GM19468 (cell line): ENCODE data around the gene ACTR1B.
"Not testable (repeated sequence)": the region's sequence is repeated elsewhere in the genome, so short reads cannot be mapped to it uniquely, and the experiment has no call there.

ENCODE experiments used
- ATAC-seq: cut with Tn5 transposase; IDR thresholded peaks from one replicate; pipeline ENCODE4 v1.9.1; 2021; ENCODE audit warnings: mild to moderate bottlenecking, moderate library complexity, moderate number of reproducible peaks; ENCODE audit not compliant: unreplicated experiment; ENCODE audit errors: extremely low read depth

ACTR1B gene

DNA sequence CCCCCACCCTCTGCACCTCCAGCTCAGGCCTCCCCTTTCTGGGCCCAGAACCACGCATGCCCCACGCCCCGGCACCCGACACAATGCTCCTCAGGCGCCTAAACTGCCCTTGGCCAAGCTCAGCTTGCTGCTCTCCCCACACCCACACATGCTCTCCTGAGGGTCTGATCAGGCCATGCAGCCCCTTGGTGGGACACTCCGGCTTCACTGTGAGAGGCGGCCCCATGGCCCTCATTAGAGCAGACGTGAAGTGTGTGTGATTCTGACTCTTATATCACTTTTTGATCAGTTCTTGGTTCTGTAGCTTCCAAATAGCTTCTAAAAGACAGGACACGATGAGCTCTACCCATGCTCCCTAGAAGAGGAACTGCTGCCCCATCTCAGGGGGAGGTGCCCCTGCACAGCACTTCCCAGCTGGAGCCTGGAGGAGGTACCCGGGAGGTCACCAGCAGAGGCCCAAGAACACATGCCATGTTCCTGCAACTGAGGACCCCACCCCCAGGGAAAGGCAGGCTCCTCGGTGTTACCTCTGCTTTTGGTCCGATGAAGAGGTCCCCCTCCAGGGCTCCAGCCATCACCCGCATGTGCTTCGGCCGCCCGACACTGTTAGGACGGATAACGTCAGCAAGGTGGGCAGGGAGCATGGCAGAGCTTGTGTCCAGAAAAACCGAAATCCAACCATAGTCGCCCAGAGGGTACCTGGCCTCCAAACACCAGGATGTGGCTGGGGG lies 3.6 kb downstream of the ACTR1B start:
- no peak for ATAC-seq

DNA sequence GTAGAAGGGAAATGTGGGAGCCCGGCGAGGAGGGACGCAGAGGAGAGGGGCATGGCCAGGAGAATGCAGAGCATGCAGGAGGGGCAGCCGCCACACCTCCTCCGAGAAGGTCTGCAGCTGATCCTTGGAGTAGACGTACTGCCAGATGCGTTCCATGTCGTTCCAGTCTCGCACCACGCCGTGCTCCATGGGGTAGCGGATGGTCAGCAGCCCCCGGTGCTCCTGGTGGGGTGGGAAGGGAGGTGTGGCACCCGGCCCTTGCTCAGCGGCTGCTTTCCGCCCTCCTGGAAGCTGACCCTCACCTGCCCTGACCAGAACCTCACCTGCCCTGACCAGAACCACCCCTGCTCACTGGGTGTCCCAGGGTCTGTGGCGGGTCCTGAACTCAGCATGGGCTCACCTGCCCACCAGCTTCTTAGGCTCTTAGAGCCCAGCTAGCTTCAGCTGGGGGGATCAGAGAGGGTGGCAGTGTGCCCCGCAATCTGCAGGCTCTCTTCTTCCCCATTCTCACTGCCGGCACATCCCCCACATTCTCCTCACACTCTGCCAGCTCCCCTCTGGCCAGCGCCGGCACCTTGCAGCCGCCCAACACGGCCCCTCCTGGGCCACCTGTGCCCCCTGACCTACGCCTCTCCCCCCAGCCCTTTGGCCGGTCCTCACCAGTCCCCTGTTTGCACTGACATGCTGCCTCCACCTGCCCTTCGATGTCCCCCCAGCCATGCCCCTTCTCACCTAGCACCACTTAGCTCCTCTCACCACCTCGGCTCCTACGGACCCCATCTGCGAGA lies 4.4 kb downstream of the ACTR1B start:
- ATAC-seq = no peak

- no peak for ATAC-seq
Measured at GRCh38 chr2:97658691-97659157, 5.1 kb downstream of the ACTR1B start.

DNA sequence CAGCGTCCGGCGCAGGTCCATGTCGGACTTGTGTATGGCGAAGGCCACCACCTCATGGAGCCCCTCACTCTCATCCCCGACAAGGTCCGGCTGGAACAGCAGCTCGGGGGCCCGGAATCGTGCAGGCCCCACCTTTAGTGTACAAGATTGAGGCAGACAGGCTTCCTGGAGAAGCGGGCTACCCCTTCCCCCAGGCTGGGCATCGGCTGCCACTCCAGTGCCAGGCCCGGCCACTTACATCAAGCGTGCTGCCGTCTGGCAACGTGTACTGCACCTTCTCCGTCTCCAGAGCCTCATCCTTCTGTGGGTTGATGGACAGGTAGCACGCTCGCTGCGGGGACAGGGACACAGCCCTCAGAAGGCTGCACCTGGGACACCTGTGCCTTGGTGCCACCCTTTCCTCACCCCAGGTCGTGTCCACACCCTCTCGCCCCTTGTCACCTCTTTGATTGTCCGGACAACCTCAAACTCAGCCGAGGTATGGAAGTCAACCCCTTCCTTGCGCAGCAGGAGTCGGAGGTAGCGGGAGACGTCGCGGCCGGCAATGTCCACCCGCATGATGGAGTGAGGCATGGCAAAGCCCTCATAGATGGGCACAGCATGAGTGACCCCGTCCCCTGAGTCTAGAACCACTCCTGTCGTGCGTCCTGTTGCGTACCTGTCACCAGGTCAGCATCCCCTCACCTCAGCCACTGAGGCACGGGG lies 5.7 kb downstream of the ACTR1B start:
- ATAC-seq = no peak

DNA sequence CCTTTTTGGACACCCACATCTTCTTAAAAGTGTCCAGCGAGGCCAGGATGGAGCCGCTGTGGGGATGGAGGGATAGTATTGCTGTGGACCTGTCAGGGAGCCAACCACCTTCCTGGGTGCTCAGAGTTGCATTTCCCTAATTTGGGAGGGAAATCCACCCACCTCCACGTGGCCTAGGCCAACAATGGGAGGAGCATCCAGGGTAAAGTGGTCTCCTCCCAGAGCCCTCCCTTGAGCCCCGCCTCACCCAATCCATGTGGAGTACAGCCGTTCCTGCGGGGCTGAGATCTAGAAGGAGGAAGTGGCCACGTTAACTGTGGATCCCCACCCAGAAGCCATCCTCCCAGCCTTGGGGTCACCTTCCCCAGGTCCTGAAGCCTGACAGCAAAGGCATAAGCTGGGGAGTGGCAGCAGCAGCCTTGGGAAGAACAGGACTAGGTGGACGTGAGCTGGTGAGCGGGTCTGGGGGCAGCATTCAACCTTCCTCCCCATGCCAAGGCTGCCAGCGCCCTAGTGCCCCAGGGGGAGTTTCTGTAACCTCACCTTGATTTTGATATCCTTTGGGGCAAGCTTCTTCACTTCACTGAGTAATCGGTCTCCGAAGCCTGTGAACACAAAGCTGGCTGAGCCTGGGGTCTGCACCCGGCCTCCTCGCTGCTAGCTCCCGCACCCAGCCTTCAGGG lies 6.8 kb downstream of the ACTR1B start:
- no peak for ATAC-seq

- no peak for ATAC-seq
Measured at GRCh38 chr2:97656129-97656755, 7.6 kb downstream of the ACTR1B start.

DNA sequence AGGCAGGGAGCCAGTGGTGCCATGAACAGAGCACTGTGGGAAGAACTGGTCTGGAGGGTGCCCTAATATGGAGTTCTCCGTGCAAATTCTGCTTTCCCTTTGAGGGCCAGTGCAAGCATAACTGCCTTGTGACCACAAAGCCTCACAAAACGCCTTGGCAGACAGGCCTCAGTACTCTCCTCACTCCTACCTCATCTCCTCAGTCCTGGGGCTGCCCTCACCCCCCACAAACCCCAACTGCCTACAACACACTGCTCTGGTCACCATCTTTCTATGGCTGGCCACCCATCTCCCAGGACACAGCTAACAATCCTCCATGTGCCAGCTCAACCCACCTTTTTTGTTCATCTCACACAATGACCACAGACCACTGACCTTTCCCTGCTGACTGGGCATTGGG lies 9.1 kb downstream of the ACTR1B start:
- no peak for ATAC-seq

GRCh38 chr2:97654309-97654708 lies 9.5 kb downstream of the ACTR1B start:
- no peak for ATAC-seq

DNA sequence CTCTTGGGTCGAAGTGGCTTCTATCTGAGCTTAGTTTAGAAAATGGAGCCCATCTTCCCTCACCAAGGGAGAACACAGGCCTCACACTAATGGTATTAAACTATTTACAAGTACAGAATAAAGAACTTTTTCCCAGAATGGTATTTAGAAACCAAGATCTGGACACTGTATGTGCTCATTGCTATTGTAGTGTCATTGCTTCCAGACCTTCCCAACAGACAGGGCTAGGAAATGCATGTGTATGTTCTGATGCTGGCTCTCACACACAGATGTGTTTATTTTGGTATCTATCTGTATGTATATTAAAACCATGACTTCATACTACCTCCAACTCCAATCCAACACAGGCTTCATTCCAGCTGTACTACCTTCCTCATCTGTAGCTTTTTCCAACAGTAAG lies 10.0 kb downstream of the ACTR1B start:
- ATAC-seq = no peak

DNA sequence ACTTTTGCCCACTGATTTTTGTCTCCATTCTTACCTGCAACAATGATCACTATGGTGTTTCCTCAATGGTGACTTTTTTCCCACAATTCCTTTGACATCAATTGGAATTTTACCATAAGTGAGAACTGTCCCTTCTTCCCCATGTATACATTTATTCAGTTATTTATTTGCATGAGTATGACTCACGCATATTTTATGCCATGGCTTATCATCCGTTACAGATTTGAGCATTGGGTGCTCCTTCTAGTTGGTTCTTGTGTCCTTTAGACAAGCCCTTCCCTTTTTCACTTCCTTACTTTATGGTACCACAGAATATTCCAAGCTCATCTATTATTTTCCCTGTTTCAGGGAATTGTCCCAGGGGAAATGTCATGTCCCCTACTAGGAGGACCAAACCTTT lies 10.4 kb downstream of the ACTR1B start:
- ATAC-seq = no peak

- ATAC-seq = no peak
Measured at GRCh38 chr2:97651114-97651513, 12.7 kb downstream of the ACTR1B start.

GRCh38 chr2:97646977-97647376 lies 16.9 kb downstream of the ACTR1B start:
- no peak for ATAC-seq

DNA sequence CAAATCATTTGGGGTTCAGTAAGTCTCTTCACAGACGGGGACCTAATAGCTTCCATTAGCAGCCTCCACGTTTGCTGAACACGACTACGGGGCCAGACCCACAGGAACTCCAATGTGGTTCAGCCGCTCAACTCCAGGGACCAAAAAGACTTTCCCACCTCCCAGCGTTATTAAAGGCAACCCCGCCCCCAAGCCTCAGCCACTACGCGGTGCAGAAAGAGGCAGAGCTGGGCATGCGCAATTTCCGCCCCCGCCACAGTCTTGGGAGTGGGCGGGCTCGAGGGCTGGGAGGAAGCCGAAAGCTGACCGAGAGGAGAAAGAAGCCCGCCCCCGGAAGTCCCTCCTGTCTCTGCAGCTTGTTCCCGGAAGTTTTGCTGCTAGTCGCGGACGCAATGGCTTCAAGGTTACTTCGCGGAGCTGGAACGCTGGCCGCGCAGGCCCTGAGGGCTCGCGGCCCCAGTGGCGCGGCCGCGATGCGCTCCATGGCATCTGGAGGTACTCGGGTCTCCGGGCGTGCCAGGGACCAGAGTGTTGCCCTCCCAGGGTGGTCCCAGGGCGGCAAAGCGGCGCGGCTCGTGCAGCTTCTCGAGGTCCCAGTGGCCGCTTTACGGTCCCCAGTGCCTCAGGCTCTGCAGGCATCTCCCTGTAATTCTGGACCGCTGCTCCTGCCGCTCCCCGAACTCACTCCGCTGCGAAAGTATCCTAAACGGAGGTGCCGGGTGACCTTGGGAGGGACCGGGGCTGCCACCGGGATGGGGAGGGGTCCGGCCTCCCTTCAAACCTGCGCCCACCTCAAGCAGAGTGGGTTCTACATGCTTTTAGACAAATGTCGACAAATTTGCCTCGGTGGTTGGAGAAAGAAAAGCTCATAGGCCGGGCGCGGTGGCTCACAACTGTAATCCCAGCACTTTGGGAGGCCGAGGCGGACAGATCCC lies 17.9 kb downstream of the ACTR1B start, which contains the start of gene COX5B:
COX5B (plus strand) TSS at position 368 of the 935 bp plus-strand sequence; CDS start at position 393, 25 bp downstream.
- peak; percentile 86 for ATAC-seq

DNA sequence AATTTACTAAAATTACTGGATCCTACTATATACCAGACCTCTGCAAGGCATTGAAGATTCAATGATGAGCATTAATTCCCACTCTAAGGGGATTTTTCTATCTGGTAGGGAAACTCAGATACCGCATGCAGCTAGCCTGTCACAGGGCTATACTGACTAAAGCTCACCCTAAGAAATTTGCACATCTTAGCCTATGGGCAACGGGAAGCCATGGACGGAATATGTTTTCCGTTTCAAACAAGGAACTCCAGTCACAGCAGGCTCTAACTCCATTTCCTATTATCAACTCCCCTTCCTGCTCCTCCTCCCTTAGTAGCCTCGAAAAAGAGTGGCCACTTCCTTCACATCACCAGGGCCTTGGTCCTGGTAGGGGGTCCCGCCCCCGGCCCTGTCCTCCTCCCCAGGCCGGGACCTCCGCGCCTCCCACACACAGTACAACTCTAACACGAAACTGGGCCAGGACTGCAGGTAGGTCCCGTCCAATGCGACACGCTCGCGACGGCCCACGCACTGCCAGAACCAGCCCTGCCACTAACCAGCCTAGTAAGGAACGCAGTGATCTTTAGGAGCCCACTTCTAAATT lies 18.6 kb downstream of the ACTR1B start:
- no peak for ATAC-seq

GRCh38 chr2:97644023-97644717 lies 19.7 kb downstream of the ACTR1B start:
- ATAC-seq = no peak

DNA sequence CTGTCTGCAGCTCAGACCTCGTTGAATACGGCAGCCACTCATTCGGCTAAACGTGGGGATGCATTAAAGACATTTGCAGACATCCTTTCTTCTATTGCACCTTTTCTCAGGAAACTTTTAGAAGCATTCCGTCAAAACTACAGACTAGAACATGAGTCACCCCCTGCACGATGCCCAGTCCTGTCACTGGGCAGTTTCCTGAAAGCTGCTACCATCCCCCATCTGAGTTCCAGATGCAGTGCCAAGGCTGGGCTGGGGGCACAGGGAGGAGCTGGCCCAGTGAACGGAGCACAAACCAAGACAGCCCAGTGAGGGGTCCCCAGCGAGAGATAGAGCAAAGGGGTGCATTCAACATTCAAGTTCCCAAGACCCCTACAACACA lies 37.8 kb downstream of the ACTR1B start:
- ATAC-seq = not testable (repeated sequence)

DNA sequence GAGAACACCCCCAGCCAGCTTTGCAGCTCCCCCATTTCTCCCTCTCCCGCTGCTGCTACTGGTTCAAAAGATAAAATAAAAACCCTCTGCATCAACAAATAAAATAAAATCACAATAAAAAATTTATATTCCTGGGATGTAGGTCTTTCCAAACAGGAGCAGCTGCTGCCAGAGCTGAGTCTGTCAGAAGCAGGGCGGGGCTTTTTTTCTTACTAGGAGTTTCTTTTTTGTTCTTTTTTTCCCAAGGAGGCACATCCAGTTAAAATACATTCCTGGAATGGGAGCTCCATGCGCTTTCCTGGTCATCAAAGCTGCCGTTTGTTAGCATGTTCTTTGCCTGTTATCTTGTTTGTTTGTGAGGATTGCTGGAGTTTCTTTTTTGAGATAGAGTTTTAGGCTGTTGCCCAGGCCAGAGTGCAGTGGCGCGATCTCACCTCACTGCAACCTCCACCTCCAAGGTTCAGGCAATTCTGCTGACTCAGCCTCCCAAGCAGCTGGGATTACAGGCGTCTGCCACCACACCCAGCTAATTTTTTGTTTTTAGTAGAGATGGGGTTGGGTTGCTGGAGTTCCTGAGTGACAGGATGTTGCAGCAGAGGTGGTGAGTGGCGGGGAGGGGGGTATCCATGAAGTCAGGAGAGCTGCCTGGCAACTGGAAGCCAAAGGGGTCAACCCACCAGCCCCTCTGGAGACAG lies 38.3 kb downstream of the ACTR1B start:
- ATAC-seq = not testable (repeated sequence)
